Limb (tissue), 2 donors: ENCODE measurements around the gene PLPP3.
"Not testable (repeated sequence)": the region's sequence is repeated elsewhere in the genome, so short reads cannot be mapped to it uniquely, and the experiment has no call there.

Experiments
- DNase-seq, 2 donors: peaks; one replicate each; pipeline ENCODE4 v3.0.0-alpha.2; 2016; ENCODE audit errors: extremely low spot score in 2 of 2

The PLPP3 gene

GRCh38 chr1:56578963-56579875 lies at the start of gene PLPP3:
Gene PLPP3 (minus strand): TSS chr1:56579563. CDS start chr1:56579016, 547 bp downstream.
- DNase-seq: peak; percentile 88 to 96

GRCh38 chr1:56627636-56628039 lies 48.3 kb upstream of the PLPP3 start:
- no peak for DNase-seq

- no peak for DNase-seq
These were observed 47.8 kb upstream of the PLPP3 start for GRCh38 chr1:56627019-56627635.

GRCh38 chr1:56626546-56626945 lies 47.2 kb upstream of the PLPP3 start:
- DNase-seq: no peak

DNA sequence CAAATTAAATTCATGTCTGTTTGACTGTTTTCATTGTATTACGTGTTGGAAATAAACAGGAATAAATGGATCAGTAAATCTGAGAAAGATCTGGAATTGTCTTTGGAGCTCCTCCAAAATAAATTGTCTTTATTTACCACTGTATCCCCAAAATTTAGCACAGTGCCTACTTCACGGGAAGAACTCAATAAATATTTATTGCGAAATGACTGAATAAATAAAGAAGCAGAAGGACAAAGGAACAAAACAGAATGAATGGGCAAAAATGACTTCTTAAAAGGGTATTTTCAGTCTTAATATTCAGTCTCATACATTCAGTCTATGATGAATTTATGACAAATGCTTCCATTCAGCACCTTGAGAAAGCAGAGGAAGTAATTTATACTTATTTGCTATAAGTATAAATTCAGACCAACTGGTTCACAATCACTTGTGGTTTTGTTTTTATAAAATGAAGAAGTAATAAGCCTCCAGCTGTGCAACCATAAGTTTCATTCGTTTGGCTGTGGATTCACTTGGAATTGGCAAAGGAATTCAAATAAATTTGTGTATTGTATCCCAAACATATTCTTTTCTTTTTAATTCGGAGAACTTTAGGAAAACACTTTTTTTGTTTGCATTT lies 46.6 kb upstream of the PLPP3 start:
- no peak for DNase-seq

DNA sequence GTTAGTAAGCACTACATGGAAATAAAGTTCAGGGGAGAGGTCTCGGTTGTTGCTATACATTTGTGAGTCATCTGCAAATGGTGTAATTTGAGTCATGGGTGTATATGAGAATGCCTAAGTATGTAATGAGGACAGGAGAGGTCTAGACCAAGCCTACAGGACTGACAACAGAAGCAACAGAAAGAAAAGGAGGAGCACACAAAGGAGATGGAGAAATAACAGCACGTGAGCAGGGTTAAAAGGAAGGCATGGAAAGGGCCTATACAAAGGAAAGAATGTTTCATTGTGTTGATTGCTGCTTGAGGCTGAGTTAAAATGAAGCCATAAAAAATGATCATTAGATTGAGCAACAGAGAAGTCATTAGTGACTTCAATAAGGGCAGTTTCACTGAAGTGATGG lies 37.8 kb upstream of the PLPP3 start:
- no peak for DNase-seq

DNA sequence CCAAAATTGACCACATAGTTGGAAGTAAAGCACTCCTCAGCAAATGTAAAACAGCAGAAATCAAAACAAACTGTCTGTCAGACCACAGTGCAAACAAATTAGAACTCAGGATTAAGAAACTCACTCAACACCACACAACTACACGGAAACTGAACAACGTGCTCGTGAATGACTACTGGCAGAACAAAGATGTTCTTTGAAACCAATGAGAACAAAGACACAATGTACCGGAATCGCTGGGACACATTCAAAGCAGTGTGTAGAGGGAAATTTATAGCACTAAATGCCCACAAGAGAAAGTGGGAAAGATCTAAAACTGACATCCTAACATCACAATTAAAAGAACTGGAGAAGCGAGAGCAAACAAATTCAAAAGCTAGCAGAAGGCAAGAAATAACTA lies 31.4 kb upstream of the PLPP3 start:
- DNase-seq: not testable (repeated sequence)

DNA sequence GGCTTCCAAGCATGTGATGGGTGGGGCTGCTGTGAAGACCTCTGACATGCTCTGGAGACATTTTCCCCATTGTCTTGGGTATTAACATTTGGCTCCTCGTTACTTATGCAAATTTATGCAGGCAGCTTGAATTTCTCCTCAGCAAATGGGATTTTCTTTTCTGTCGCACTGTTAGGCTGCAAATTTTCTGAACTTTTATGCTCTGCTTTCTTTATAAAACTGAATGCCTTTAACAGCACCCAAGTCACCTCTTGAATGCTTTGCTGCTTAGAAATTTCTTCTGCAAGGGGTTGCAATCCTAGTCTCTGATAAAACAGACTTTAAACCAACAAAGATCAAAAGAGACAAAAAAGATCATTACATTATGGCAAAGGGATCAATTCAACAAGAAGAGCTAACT lies 30.7 kb upstream of the PLPP3 start:
- not testable (repeated sequence) for DNase-seq

- DNase-seq: not testable (repeated sequence)
These were observed 16.2 kb upstream of the PLPP3 start for GRCh38 chr1:56595397-56596191.

DNA sequence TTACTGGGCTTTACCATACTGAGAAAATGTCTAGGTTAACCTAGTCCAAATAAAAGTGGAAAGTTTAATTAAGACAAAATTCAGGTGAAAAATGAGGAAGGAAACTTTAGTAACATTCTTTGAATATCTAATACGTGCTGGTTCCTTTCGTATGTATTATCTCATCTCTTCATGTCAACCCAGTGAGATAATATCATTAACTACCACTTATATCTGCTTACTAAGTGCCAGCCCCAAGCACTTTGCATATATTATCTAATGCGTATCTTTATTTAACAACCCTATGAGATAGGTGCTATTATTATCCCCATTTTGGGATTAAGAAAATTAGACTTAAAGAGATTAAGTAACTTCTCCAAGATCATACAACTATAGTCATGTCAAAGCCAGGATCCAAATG lies 12.5 kb upstream of the PLPP3 start:
- no peak for DNase-seq

- no peak for DNase-seq
These were observed 11.2 kb upstream of the PLPP3 start for GRCh38 chr1:56590520-56591011.

GRCh38 chr1:56589369-56589768 lies 10.0 kb upstream of the PLPP3 start:
- DNase-seq: no peak

DNA sequence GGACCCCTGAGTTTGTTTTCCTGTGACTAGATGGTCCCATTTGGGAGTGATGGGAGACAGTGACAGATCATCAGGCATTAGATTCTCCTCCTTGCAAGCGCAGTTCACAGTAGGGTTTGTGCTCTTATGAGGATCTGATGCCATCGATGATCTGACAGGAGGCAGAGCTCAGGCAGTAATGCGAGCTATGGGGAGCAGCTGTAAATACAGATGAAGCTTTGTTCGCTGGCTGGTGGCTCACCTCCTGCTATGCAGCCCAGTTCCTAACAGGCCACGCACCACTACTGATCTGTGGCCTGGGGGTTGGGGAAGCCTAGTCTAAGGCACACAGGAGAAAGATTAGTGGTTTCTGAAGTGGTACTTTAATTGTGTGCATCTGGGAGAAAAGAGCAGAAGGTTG lies 7.1 kb upstream of the PLPP3 start:
- no peak for DNase-seq

DNA sequence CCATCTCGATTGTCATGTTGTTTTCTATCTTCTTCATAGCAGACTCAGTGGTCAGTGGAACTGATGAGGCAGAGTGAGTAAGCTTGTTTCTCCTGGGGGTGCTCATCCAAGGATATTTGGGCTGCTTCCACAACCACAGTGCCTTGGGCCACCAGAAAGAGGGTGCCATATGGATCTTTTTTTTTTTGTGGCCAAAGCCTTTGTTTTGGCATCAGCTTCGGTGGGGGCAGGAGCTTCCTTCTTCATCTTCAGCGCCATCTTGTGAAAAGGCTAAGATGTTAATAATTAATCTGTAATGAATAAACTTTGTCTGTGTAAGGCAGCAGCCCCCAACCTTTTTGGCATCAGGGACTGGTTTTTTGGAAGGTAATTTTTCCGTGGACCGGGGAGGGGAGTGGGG lies 6.6 kb upstream of the PLPP3 start:
- no peak for DNase-seq

DNA sequence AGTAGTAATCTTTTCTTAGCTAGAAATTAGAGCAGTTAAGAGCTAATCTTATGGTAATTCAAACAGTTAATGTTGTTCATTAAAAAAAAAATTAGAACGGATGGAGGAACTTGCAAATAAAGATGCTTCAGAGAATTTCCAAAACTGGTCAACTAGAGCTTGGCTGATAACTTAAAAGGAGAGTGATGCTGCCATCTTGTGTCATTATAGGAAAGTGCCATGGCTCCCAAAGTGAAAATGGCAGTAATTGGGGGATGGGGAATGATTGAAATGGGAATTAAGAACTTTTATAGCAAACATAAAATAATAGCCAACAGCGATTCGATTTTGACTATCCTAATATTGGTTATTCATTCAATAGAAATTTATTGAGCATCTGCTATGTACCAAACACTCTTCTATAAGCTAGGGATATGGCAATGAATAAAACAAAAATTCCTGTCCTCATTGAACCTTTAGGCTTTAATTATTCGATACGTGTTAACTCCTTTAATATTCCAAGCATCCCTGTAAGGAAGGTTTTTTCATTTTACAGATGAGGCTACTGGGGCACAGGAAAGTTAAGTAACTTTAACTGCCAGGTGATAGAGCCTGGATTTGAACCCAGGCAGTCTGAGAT lies 5.7 kb upstream of the PLPP3 start:
- peak in 1 of 2 donors; percentile 86 for DNase-seq

GRCh38 chr1:56583957-56584468 lies 4.7 kb upstream of the PLPP3 start:
- no peak for DNase-seq

DNA sequence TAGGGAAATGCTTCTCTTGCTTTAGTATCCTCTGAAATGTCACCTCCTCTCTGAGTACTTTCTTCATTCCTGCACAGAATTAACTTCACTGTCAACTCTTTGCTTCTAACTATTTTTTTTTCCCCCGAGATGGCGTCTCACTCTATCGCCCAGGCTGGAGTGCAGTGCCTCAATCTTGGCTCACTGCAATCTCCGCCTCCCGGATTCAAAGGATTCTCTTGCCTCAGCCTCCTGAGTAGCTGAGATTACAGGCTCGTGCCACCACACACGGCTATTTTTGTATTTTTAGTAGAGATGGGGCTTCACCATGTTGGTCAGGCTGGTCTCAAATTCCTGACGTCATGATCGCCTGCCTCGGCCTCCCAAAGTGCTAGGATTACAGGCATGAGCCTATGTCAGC lies 1.4 kb upstream of the PLPP3 start:
- DNase-seq: no peak

- DNase-seq: peak; percentile 22 to 77
These were observed 1.0 kb downstream of the PLPP3 start for GRCh38 chr1:56578138-56578962.

DNA sequence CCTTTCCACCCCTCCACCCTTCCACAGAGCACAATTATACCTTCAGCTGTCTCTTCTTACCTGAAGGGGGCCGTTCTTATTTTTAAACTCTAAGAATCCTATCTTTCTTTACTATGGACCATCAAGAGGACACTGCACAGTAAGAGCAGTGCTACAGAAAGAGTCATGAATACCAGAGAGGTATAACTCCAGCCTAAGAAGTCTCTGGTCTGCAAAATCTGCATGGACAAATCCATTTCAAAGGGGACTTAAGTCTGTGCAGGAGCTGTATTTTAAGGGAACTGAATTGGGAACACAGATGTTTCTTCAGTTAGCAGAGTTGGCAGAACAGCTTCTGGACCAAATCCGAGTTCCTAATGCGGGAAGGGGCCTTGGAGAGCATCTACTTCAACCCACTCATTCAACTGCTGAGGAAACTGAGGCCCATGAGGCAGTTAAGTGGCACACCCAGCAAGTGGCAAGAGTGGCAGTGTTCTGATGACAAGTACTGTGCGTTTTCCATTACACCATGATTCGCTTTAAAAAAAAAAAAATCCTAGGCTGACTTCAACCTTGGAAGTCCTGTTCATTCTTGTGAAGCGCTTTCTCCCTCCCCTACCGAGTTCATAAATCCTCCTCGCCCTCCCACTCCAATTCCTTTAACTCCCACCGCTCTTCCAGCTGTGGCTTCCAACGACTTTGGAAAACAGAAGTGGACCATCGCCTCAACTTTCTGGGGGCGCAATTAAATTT lies 1.8 kb downstream of the PLPP3 start:
- peak; percentile 58 to 67 for DNase-seq
